SKM-1 treated with dmso at 0.1 percent for 144 hours (cell line): ENCODE measurements around the gene GDPD1.
A peak's percentile ranks its signal among the peaks of the same experiment; 100 is the strongest.
"Not testable (repeated sequence)": the region's sequence is repeated elsewhere in the genome, so short reads cannot be mapped to it uniquely, and the experiment has no call there.

ENCODE experiments used
- DNase-seq: peaks from one replicate; lab custom pipeline; 2025; ENCODE audit not compliant: unreplicated experiment; lab: John Stamatoyannopoulos, UW

The GDPD1 gene

GRCh38 chr17:59238906-59239305 is 18.6 kb downstream of the GDPD1 start:
- no peak for DNase-seq

GRCh38 chr17:59244081-59244480 is 23.8 kb downstream of the GDPD1 start:
- DNase-seq = no peak

GRCh38 chr17:59254742-59255141 is 34.4 kb downstream of the GDPD1 start:
- DNase-seq = no peak

GRCh38 chr17:59257101-59257500 is 36.8 kb downstream of the GDPD1 start:
- DNase-seq = no peak

- DNase-seq = no peak
Observed at GRCh38 chr17:59260722-59261121, 40.4 kb downstream of the GDPD1 start.

- no peak for DNase-seq
Observed at GRCh38 chr17:59266745-59267144, 46.4 kb downstream of the GDPD1 start.

GRCh38 chr17:59267776-59268175 is 47.5 kb downstream of the GDPD1 start:
- no peak for DNase-seq

- no peak for DNase-seq
Observed at GRCh38 chr17:59275618-59276017, 55.3 kb downstream of the GDPD1 start.

GRCh38 chr17:59277031-59277430 is 56.7 kb downstream of the GDPD1 start:
- DNase-seq = peak; percentile 41

- peak; percentile 14 for DNase-seq
Observed at GRCh38 chr17:59278406-59278805, 58.1 kb downstream of the GDPD1 start.

- no peak for DNase-seq
Observed at GRCh38 chr17:59284317-59284716, 64.0 kb downstream of the GDPD1 start.

GRCh38 chr17:59287452-59287851 is 67.1 kb downstream of the GDPD1 start:
- peak; percentile 19 for DNase-seq

- no peak for DNase-seq
Observed at GRCh38 chr17:59287891-59288290, 67.6 kb downstream of the GDPD1 start.

- DNase-seq = no peak
Observed at GRCh38 chr17:59289981-59290301, 69.6 kb downstream of the GDPD1 start.

GRCh38 chr17:59290302-59290998 is 70.1 kb downstream of the GDPD1 start:
- DNase-seq = not testable (repeated sequence)

- no peak for DNase-seq
Observed at GRCh38 chr17:59292174-59292523, 71.8 kb downstream of the GDPD1 start.

- DNase-seq = no peak
Observed at GRCh38 chr17:59296190-59296589, 75.9 kb downstream of the GDPD1 start.

- DNase-seq = no peak
Observed at GRCh38 chr17:59298521-59298920, 78.2 kb downstream of the GDPD1 start.

GRCh38 chr17:59299400-59300092 is 79.2 kb downstream of the GDPD1 start:
- no peak for DNase-seq

GRCh38 chr17:59300941-59301340 is 80.6 kb downstream of the GDPD1 start:
- no peak for DNase-seq

- DNase-seq = no peak
Observed at GRCh38 chr17:59304811-59305210, 84.5 kb downstream of the GDPD1 start.

- no peak for DNase-seq
Observed at GRCh38 chr17:59310263-59310920, 90.1 kb downstream of the GDPD1 start.
